ENCODE measurements around the gene TGM5.
"Not testable (repeated sequence)": the region's sequence is repeated elsewhere in the genome, so short reads cannot be mapped to it uniquely, and the experiment has no call there.

The TGM5 gene

DNA sequence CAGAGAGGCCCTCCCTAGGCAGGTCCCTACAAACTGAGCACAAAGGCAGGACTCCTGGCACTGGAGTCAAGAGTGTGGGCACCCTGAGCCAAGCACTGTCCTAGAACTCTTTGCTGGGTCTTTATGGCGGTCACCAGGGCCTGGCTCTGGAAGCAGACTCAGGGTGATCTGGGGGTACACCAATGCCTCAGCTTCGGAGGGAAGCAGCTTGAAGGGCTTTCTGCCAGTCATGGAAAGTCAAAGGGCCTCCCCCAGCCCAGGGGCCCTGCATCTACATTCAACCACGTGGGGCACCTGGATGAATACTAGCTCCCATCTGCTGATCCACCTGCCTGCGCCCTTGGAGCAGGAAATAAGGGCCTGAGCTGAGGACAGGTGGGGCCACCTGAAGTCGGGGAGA lies 53.3 kb downstream of the TGM5 start:
- DNase-seq, result no peak

DNA sequence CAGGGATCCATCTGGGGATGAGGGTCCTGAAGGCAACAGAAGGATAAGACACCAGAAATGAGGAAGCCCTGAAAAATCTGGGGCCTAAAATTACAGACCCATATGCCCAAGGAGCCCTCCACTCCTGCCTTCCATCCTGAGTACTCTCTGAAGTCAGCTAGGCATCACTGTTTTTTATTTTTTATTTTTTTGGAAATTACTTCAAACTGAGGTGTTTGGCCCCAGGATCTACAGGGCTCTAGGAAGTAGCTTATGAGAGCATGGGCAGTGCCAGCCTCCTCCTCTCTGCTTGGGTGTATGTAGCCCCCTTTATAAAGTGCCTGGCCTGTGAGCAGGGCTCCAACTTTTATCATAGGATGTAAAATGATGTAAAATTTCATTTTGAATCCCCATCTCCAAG lies 53.8 kb downstream of the TGM5 start:
- DNase-seq, result no peak

DNA sequence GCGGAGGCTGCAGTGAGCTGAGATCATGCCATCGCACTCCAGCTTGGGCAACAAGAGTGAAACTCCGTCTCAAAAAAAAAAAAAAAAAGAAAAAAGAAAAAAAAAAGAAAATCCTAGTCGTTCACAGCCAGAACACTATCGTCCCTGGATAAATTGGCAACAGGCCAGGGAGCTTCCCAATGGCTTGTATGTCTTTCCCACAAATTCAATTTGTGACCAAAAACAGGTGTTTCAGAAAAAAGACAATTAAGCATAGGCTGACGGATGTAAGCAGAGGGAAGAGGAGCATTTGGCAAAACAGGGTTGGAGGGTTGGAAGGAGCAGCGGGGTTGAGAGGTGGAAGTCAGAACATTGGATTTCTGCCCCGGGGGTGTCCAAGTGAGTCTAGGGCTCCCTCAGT lies 54.4 kb downstream of the TGM5 start:
- no peak for DNase-seq

DNA sequence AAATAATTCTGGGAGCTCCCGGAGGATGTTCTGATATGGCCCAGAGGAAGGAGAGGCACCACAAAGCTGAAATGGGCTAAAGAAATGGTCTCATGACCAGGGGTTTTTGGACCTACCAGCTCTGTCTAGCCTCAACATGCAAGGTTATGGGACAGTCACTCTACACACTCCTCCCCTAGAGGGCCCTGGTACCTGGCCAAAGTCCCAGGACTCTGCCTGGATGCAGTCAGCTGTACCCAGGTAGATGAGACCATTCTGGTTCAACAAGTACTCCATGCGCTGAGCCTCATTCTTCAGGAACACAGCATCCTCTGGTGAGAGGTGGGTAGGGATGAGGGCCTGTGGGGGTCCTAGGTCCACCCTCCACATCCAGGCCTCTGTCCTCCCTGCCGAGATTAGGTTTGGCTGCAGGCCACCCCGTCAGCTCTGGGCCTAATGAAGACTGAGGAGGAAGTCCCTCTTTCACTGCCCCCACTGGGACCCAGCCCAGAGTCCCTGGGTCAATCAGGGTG lies 55.4 kb downstream of the TGM5 start:
- no peak for DNase-seq

DNA sequence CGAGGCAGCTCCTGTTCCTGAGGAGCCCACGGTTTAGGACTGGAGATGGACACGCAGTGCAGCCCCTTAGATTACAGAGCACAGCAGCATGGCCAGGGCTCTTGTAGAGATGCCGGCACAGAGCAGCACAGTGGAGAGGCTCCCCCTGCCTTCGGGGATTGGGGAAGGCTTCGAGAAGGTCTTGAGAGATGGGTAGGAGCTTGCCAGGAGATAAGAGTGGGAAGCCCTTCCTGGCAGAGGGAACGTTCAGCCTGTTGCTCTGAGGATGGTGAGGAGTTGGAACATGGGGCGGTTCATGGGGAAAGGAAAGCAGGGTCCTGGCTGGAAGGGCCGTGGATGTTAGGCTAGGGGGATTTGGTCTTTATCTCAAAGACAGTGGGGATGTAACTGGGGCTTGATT lies 55.9 kb downstream of the TGM5 start:
- no peak for DNase-seq

DNA sequence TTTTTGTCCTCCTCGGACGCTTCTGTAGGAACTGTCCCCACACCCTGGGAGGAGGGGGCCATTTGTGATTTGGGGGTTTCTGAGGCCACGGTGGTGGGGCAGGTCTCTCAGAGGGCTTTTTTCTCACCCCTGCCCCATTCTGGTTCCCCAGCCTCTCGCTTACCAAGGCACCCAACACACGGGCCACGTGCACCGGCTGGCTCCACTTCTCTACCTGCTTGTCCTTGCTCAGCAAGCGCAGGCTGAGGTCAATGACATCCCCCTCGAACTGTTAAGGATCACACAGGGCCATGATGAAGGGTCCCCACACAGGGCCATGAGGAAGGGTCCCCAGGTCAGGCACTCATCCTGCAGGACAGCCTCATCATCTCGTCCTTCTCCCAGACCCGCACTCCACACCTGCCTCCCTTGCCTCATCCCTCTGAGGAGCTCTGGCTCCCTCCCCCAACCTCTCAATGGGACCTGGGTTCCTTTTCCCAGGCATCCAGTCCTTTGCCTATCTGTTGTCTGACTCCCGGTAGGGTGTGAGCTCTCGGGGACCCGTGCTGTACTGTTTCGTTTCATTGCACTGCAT lies 56.5 kb downstream of the TGM5 start:
- DNase-seq, result no peak

DNA sequence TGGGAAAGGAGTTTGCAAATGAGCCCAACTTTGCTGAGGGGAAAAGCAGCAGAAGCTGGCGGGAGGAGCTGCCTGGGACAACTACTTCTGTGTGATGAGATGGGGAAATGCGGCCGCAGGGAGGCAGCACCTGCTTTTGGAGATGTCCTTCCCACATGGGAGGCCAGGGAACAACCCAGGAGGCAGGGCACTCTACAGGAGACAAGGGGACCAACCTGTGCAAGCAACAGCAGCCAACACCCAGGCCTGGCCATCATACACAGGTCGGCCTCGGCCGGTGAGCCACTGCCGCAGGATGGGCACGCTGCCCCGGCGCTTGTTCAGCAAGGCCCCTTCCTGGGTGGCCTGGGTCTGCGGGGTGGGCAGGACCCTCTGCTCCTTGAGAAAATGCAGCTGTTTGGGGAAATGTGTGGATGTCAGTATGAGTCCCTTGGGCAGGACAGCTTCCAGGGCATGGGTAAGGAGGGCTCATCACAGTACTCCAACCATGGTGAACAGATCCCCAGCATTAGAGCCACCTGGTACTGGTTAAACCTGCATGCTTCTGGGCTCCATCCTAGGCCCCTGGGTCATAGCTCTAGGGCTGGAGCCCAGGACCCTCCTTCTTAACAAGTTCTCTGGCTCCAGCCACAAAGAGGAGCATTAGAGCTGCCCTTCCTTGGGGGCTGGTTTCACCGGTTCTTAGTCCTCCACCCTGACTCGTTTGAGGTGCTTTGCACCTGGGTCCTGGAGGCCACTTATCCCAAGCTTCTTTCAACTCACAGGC lies 57.5 kb downstream of the TGM5 start:
- DNase-seq, result no peak

DNA sequence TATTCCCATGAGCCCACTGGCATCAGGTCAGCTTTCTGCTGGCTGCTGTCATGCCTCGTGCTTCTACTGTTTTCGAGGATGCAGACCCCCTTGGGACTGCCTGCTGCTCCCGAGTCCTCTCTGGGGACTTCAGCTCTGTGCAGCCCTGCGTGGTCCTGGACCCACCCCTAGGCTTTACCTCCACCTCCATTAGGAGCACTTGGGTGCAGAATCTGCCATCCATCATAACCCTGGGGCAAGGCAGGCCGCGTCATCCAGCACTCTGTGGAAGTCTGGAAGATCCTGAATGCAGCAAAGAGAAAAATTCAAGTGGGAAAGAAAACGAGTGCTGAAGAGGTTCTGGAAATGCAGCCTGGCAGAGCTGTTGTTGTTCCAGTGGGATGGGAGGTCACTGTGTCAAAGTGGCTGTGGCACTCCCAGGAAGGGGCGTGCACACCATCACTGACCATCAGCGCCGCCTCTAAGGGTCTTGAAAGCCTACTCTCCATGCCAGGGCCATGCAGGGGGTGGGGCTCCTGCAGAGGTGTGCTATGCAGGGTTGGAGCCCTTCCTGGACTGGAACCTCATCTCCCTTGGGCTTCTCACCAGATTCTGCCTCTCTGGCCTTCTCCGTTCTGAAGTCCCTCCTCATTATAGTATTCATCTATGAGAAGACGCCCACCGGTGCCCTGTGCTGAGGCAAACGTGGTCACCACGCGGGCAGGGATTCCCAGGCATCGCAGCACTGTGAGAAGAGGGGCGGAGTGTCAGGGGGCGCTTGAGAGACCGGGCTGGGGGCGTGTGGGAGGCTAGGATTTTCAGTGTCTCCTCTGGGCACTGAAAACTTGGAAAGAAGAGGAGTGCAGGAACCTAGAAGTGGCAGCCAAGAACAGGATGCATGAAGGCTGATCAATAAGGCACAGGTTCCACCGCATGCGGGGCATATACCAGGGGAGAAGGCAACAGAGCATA lies 58.4 kb downstream of the TGM5 start:
- no peak for DNase-seq

DNA sequence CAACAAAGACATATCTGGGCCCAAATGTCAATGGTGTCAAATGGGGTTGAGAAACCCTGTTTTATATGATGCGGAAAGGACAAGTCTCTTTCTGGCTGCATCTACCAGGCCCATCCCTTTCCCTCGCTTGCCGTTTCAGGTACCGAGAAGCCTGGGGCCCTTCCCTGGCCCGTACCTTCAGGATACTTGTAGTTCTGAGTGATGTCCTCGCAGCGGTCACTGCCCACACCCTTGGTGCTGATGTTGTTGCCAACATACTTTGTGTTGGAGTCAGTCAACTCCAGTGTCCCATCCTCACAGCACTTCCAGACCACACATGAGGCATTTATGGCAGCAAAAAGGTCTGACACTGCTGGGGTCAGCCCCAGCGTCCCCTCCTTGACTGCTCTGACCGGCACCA lies 59.7 kb downstream of the TGM5 start:
- DNase-seq, result no peak

DNA sequence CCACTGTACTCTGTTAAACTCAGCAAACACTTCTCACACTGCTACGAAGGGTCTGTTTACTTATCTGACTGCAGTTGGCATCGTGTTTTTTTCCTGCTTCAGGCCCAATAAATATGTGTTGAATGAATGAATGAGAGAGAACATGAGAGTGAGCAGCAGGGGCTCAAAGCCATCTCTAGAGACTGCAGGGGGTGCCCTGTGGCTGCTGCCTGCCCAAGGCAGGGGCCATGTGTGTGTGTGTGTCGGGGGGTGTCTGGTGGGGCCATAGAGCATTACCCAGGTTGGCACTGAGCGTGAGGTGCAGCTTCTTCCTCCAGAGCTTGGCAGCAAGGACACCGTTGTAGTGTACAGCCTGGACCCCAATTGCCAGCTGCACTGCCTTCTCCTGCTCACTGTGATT lies 60.7 kb downstream of the TGM5 start:
- DNase-seq, result no peak

DNA sequence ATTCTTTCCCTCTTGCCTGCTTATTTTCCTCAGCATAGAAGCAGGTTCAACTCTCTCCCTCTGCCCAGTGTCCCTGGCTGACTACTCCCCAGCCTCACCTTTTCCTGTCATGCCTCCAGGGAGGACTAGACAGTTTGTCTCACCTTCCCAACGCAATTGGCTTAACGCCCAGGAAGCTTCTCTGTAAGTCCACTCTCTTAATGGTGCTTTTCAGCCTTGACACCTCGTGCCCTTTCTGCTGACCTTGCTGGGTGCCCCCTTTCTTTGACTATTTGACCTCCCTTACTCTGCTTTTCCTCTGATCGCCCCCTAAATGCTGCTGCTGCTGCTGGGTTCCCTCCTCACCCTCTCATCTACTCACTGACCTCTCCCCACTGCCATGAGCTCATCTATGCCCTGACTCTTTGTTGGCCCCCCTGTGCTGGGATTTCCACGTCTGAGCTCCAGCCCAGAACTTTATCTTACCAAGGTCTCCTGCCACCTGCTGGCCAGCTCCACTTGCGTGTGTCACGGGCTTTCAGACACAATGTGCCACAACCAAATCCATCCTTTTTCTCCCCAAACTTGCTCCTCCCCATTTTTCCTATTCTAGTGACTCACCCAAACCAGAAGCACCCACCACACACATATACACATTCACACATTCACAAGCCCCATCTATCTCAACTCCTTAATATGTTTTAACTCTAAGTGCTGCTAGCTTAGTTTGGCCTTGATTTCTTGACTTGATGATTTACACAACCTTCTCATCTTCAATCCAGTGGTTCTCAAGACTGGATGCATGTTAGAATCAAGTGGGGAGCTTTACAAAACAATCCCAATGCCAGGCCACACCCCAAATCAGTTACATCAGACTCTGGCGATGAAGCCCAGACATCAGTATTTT lies 62.5 kb downstream of the TGM5 start:
- DNase-seq, result peak; percentile 47

DNA sequence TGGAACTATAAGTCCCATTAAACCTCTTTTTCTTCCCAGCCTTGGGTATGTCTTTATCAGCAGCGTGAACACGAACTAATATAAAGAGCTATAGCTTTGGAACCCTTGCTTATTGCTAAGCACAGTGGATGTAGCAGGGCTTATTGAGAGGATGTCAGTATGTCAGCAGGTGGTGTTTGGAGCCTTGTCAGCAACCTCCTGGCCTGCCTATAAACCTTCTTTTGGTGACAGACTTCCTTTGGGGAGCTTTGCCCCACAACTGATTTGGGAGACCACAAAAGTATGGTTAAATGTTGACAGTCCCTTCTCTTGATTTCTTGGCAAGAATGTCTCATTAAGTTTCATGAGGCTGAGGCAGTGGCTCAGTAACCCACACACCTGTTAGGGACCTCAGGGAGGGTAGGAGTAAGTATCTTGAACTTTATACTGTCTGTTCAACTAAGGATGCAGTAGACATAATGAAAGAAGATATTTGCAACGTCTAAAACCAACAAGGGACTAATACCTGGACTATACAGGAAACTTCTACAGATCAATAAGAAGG lies 66.7 kb downstream of the TGM5 start:
- no peak for DNase-seq

DNA sequence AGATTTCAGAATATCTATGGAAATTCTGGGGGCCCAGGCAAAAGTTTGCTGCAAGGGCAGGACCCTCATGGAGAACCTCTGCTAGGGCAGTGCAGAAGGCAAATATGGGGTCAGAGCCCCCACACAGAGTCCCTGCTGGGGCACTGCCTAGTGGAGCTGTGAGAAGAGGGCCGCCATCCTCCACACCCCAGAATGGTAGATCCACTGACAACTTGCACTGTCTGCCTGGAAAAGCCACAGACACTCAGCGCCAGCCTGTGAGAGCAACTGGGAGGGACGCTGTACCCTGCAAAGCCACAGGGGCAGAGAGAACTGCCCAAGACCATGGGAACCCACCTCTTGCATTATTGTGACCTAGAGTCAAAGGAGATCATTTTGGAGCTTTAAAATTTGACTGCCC lies 67.7 kb downstream of the TGM5 start:
- DNase-seq, result no peak

DNA sequence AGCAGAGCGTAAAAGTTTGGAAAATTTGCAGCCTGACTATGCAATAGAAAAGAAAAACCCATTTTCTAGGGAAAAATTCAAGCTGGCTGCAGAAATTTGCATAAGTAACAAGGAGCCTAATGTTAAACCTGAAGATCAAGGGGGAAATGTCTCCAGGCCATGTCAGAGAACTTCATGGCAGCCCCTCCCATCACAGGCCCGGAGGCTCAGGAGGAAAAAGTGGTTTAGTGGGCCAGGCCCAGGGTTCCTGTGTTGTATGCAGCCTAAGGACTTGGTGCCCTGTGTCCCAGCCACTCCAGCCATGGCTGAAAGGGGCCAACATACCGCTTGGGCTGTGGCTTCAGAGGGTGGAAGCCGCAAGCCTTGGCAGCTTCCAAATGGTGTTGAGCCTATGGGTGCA lies 68.2 kb downstream of the TGM5 start:
- not testable (repeated sequence) for DNase-seq

DNA sequence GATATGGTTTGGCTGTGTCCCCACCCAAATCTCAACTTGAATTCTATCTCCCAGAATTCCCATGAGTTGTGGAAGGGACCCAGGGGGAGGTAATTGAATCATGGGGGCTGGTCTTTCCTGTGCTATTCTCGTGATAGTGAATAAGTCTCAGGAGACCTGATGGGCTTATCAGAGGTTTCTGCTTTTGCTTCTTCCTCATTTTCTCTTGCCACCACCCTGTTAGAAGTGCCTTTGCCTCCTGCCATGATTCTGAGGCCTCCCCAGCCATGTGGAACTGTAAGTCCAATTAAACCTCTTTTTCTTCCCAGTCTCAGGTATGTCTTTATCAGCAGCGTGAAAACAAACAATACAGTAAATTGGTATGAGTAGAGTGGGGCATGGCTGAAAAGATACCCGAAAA lies 69.0 kb downstream of the TGM5 start:
- not testable (repeated sequence) for DNase-seq

DNA sequence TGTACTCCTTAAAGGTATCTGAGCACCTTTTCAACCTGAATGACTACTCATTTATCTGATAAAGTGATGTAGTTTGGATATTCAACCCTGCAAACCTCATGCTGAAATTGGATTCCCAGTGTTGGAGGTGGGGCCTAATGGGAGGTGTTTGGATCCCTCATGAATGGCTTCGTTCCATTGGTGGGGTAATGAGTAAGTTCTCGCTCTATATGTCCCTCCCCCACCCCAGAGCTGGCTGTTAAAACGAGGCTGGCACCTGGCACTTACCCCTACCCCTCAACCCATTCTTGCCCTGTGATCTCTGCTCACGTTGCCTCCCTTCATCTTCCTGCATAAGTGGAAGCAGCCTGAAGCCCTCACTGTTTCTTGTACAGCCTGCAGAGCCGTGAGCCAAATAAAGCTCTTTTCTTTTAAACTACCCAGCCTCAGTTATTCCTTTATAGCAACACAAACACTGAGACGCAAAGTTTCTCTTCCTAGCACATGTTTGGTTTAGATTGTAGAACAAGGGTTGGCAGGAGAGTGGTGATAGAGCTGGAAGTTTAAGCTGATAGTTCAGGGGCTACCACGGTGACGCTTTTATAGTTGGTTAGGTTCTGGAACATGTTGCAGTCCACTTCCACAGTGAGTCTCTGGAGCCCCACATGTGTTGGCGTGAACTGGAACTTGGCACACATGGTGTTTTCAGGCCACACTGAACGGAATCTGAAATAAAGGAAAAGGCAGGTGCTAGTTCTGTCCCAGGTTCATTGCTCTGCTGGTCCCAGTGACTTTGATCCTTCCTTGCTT lies 69.8 kb downstream of the TGM5 start:
- DNase-seq, result no peak

DNA sequence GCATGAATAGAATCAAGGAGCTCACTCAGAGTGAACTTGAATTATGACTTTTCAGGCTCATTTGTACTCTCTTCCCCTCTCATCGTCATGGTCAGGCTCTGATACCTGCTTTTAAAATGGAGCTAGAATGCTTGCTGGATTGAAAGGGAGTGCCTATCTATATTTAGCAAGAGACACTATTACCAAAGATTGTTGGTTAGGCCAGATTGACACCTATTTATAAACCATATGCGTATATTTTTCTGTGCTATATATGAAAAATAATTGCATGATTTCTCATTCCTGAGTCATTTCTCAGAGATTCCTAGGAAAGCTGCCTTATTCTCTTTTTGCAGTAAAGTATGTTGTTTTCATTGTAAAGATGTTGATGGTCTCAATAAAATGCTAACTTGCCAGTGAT lies 71.9 kb downstream of the TGM5 start:
- no peak for DNase-seq

DNA sequence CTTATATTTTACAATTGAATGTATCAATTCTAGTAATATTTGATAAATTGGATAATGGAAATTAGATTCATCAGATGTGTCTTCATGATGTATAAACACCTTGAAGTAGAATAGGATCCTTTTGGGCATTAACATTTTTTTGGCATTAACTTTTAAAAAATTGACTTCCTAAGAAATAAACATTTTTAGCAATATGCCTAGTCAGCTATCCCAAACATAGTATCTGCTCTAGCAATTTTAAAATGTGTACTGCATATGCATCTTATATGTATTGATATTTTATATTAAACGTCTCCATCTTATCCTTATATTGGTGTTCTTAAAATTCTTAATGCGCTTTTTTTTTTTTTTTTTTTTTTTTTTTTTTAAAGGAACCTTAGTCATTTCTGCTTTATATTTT lies 73.0 kb downstream of the TGM5 start:
- DNase-seq, result no peak

DNA sequence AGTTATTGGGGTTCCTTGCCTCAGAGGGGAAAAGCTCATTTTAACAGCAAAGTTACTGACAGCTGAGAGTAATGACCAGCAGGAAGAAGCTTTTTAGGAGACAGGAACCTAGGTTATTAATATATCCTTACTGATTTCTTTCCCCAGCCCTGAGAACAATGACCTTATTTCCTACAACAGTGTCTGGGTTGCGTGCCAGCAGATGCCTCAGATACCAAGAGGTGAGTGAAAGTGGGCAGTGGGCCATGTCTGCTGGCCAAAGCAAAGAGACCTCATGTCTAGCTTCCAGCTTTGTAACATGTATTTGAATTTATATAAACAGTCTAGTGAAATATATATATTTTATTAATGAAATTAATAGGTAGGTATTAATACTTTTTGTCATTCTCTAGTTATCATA lies 76.5 kb downstream of the TGM5 start:
- DNase-seq, result no peak

DNA sequence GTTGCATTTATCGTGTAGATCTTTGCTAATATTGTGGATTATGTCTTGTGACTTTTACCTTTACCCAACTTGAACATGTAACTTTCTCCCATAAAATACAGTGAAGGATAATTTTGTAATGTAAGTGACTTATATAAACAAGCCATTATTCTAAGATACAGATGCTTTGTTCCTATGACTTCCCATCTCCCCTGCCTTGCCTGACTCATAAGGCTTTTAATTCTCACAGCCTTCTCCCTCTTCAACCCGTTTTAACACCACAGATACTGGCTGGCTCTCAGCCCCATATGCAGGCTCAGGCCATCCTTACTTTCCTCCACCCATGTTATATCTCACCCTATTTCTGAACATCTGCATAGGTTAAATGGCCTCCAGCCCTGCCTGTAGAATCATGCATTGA lies 77.4 kb downstream of the TGM5 start:
- DNase-seq, result no peak

DNA sequence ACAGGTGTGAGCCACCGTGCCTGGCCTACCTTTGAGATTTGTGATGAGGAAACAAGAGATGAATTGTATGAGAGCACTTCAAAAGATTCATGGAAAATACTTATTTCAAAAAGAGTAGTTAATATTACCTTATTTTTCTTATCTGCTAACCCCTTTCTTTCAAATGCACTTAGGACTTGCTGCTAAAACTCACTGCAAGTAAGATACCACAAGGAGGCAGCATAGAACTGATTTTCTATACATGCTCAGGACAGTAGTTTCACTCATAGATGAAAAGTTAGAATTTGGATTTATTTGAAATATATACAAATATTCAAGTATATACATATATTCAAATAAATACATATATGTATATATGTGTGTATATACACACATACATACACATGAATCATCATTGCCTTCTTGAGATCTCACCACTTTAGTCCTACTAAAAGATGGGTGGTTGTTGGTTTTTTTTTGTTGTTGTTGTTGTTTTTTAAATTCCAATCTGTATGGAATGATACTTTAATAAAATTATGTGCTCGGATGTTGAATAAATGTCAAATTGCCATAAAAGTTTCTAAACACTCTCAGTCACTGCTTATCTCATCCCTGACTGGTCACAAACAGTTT lies 79.1 kb downstream of the TGM5 start:
- no peak for DNase-seq

All from femur (tissue), 1 donor.